Measurements from ENCODE around the gene IKBKG. TPM values are rescaled to one million over a fixed set of nuclear protein-coding genes. Genes with fewer than 3 reads are reported as not detected.

IKBKG gene
- total and polyA plus RNA-seq, 2 donors (not counting 3 experiments of a cell fraction or from before 2014, with no cell fraction given) = 41.2 to 47.8 TPM

DNA sequence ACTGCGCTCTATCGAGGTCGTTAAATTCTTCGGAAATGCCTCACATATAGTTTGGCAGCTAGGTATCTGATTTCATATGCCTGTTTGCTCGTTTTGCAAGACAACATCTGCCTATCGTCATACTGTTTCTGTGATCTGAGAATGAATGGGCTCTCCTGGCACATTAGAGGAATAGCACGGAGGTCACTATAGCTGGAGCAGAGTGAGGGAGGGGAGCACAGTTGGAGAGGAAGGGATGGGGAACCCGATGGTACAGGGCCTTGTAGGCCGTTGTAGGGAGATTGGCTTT, 552 bp downstream of the IKBKG start:
- Histone ChIP-seq H3K9me3 (replicated peaks; ENCODE audit: control insufficient read depth, insufficient read depth, low read length) (no peaks in the 10 kb centered on the region), H3K36me3 (ENCODE audit: control insufficient read depth in 2 of 2, extremely low read depth in 1 of 2, insufficient read depth in 2 of 2, low read length in 2 of 2) (no peaks in the 10 kb centered on the region), H3K9me1 (replicated peaks; ENCODE audit: control insufficient read depth, extremely low read depth, insufficient read depth, low read length) (no peaks in the 10 kb centered on the region), H4K20me1 (replicated peaks; ENCODE audit: control insufficient read depth, extremely low read depth, insufficient read depth, low read length) (no peaks in the 10 kb centered on the region), H3K4me2 (ENCODE audit: insufficient read depth, low read length) (peak overlapping the region; percentile 70), H3K4me3 (replicated peaks in 1 of 3; ENCODE audit: insufficient read depth in 1 of 3, low read depth in 1 of 3, low read length in 3 of 3) (peak overlapping the region; percentile 66 to 92 (median 68)), H3K27ac (ENCODE audit: insufficient read depth, low read depth, low read length) (peak overlapping the region; percentile 85), H3K9ac (replicated peaks; ENCODE audit: extremely low read depth, insufficient read depth, low read length) (peak overlapping the region; percentile 93), H3K27me3 (ENCODE audit: control insufficient read depth in 2 of 2, insufficient read depth in 2 of 2, low read length in 2 of 2) (no peaks in the 10 kb centered on the region), H3K79me2 (ENCODE audit: control insufficient read depth, insufficient read depth, low read length) (peaks cover 52% of the 10 kb centered on the region), H2AFZ (ENCODE audit: low read depth, low read length) (no peak overlapping the region), H3K4me1 (ENCODE audit: control insufficient read depth, extremely low read depth, insufficient read depth, low read length) (peaks cover 11% of the 10 kb centered on the region)
- no peak for TF ChIP-seq GATA2 (IDR thresholded peaks at IDR 0.05; ENCODE audit: insufficient read depth, insufficient read length, low read depth, low read length)
- no peak for TF ChIP-seq EZH2 (IDR thresholded peaks at IDR 0.05; ENCODE audit: borderline replicate concordance, low read depth, low read length, severe bottlenecking)
- TF ChIP-seq, protein P1, sequence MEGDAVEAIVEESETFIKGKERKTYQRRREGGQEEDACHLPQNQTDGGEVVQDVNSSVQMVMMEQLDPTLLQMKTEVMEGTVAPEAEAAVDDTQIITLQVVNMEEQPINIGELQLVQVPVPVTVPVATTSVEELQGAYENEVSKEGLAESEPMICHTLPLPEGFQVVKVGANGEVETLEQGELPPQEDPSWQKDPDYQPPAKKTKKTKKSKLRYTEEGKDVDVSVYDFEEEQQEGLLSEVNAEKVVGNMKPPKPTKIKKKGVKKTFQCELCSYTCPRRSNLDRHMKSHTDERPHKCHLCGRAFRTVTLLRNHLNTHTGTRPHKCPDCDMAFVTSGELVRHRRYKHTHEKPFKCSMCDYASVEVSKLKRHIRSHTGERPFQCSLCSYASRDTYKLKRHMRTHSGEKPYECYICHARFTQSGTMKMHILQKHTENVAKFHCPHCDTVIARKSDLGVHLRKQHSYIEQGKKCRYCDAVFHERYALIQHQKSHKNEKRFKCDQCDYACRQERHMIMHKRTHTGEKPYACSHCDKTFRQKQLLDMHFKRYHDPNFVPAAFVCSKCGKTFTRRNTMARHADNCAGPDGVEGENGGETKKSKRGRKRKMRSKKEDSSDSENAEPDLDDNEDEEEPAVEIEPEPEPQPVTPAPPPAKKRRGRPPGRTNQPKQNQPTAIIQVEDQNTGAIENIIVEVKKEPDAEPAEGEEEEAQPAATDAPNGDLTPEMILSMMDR (IDR thresholded peaks at IDR 0.05; ENCODE audit: extremely low read depth in 1 of 2, insufficient read depth in 1 of 2, low read depth in 1 of 2, low read length in 2 of 2) = no peak
- TF ChIP-seq, protein P2, sequence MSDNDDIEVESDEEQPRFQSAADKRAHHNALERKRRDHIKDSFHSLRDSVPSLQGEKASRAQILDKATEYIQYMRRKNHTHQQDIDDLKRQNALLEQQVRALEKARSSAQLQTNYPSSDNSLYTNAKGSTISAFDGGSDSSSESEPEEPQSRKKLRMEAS (IDR thresholded peaks at IDR 0.05; ENCODE audit: insufficient read depth, insufficient read length) = no peak
- TF ChIP-seq JUN (IDR thresholded peaks at IDR 0.05; ENCODE audit: borderline replicate concordance, insufficient read depth, insufficient read length, low read depth) = no peak
- FAIRE-seq (no peak), DNase-seq (ENCODE audit: low read depth, low spot score) (no peak)
- BruUV-seq (replicated peaks) = no TSS peak
- ChIA-PET CTCF (no interaction called here), POLR2A (no interaction called here)
- intact Hi-C loops (cut with micrococcal nuclease) (no loop called here), dilution Hi-C loops (cut with MboI; ENCODE audit: extremely low pct_ligation_motif_present, low sequenced_read_pairs) (no loop called here)

GRCh38 chrX:154549766-154550165, 2.3 kb downstream of the IKBKG start:
- intact Hi-C loops (cut with micrococcal nuclease) = no loop called here
- BruUV-seq (replicated peaks) = no TSS peak
- no peaks in the 10 kb centered on the region for H4K20me1 ChIP-seq (replicated peaks; ENCODE audit: control insufficient read depth, extremely low read depth, insufficient read depth, low read length)
- dilution Hi-C loops (cut with MboI; ENCODE audit: extremely low pct_ligation_motif_present, low sequenced_read_pairs) = no loop called here
- H3K79me2 ChIP-seq (ENCODE audit: control insufficient read depth, insufficient read depth, low read length) = peaks cover 44% of the 10 kb centered on the region
- no peak overlapping the region for H3K27ac ChIP-seq (ENCODE audit: insufficient read depth, low read depth, low read length)
- FAIRE-seq (no peak), DNase-seq (ENCODE audit: low read depth, low spot score) (no peak)
- no peaks in the 10 kb centered on the region for H3K9me1 ChIP-seq (replicated peaks; ENCODE audit: control insufficient read depth, extremely low read depth, insufficient read depth, low read length)
- no peak overlapping the region for H3K9ac ChIP-seq (replicated peaks; ENCODE audit: extremely low read depth, insufficient read depth, low read length)
- TF ChIP-seq, protein P2 (IDR thresholded peaks at IDR 0.05; ENCODE audit: insufficient read depth, insufficient read length) = no peak
- TF ChIP-seq POLR2A (IDR thresholded peaks at IDR 0.05; ENCODE audit: low read depth, low read length) (no peak), FOS (IDR thresholded peaks at IDR 0.05; ENCODE audit: borderline replicate concordance, insufficient read depth, low read length) (no peak), POLR2AphosphoS5 (IDR thresholded peaks at IDR 0.05; ENCODE audit: insufficient read depth, low read depth, low read length) (no peak), JUN (IDR thresholded peaks at IDR 0.05; ENCODE audit: borderline replicate concordance, insufficient read depth, insufficient read length, low read depth) (no peak), EZH2 (IDR thresholded peaks at IDR 0.05; ENCODE audit: borderline replicate concordance, low read depth, low read length, severe bottlenecking) (no peak), MYC (IDR thresholded peaks at IDR 0.05; ENCODE audit: low read depth, low read length) (no peak), GATA2 (IDR thresholded peaks at IDR 0.05; ENCODE audit: insufficient read depth, insufficient read length, low read depth, low read length) (no peak)
- TF ChIP-seq, protein P1 (IDR thresholded peaks at IDR 0.05; ENCODE audit: extremely low read depth in 1 of 2, insufficient read depth in 1 of 2, low read depth in 1 of 2, low read length in 2 of 2) = no peak
- no peak overlapping the region for H2AFZ ChIP-seq (ENCODE audit: low read depth, low read length)
- ChIA-PET POLR2A (no interaction called here), CTCF (no interaction called here)
- no peak overlapping the region for H3K4me2 ChIP-seq (ENCODE audit: insufficient read depth, low read length)
- H3K4me3 ChIP-seq (replicated peaks in 1 of 3; ENCODE audit: insufficient read depth in 1 of 3, low read depth in 1 of 3, low read length in 3 of 3) = no peak overlapping the region
- no peaks in the 10 kb centered on the region for H3K27me3 ChIP-seq (ENCODE audit: control insufficient read depth in 2 of 2, insufficient read depth in 2 of 2, low read length in 2 of 2)
- no peaks in the 10 kb centered on the region for H3K9me3 ChIP-seq (replicated peaks; ENCODE audit: control insufficient read depth, insufficient read depth, low read length)
- peaks cover 7% of the 10 kb centered on the region for H3K4me1 ChIP-seq (ENCODE audit: control insufficient read depth, extremely low read depth, insufficient read depth, low read length)
- peaks cover 0 to 11% of the 10 kb centered on the region in 2 experiments for H3K36me3 ChIP-seq (ENCODE audit: control insufficient read depth in 2 of 2, extremely low read depth in 1 of 2, insufficient read depth in 2 of 2, low read length in 2 of 2)

Measured in endothelial cell of umbilical vein (primary cell).